NCI-H69 (cell line): ENCODE data around the gene IQCK.

Experiments
- DNase-seq: peaks from one replicate; lab custom pipeline; 2025; lab: John Stamatoyannopoulos, UW

Gene IQCK

DNA sequence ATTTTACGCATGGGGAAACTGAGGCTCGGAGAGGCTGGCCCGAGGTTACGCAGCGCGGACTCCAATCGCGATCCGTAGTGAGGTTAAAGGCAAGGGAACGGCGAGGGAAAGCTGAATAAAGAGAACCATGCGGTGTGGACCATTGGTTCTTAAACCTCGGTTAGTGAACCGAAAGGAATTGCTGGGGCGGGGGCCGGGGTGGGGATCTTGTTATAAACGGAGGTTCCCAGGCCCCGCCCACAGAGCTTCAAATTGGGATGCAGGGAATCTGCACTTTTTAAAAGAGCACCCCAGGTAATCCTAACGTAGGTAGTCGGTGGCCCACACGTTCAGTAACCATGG, 524 bp downstream of the IQCK start:
- DNase-seq, result peak; percentile 74

DNA sequence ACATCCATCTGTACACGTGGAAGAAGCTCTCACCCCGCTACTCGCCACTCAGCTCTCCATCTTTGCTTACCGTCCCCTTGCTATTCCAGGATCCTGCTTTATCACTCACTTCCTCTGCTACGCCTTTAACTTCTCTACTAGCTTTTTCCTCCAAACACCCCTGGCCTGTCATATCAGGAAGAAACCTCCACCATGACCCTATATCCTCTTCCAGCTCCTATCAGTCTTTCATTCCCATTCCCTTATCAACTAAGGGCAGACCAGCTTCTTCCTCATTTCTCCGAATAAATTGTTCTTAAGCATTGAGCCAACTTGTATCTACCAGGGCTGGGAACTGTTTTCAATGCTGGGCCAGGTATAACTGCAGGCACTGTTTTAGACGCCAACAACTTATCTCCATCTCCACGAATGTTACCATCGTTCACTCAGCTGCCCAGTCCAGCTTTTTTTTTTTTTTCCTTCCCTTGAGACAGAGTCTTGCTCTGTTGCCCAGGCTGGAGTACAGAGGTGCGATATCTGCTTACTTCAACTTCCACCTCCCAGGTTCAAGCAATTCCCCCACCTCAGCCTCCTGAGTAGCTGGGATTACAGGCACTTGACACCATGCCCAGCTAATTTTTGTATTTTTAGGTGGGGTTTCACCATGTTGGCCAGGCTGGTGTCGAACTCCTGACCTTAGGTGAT, 4.3 kb downstream of the IQCK start:
- DNase-seq, result no peak

DNA sequence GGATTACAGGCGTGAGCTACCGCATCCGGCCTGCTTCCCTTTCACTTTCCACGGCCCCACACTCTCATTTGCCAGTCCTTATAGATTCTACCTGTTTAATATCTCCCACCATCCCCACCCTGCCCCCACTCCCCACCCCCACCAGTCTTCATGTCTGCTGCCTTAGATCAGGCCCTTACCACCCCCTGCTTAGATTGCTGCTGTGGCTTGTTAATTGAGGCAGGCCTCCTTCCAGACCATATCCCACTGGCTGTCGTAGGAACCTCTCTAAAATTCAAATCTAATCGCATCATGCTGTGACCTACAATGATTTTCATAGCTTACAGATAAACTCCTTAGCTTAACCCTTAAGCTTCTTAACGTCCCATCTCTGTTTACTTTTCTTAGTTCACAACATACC, 4.9 kb downstream of the IQCK start:
- DNase-seq, result no peak

DNA sequence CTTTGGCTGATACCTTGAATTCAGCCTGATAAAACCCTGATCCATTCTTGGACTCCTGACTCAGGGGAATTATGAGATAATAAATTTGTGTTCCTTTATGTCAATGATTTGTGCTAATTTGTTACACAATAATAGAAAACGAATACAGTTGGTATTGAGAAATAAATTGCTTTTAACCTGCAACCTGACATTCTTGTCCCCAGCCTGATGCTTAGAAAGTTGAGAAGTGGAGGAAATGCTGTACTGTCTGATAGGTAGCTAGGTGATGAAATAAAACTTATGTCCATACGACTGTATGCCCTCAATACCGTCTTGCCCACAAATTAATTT, 10.5 kb downstream of the IQCK start:
- DNase-seq, result no peak

DNA sequence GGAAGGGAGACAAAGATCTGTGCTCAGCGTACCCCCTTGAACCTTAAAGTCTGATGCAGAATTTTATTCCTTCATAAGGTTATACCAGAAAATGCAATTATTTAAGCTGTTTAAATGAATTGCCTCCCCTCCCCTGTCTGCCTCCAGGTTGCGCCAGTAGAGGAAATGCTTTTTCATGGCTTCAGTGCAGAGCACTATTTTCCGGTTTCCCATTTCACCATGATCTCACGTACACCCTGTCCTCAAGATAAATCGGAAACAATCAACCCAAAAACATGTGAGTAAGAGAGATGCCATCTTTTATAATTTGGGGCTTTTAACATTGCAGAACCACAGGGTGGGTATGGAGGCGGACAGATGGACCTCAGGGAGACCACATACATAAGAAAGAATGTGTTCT, 15.5 kb downstream of the IQCK start:
- DNase-seq, result no peak

DNA sequence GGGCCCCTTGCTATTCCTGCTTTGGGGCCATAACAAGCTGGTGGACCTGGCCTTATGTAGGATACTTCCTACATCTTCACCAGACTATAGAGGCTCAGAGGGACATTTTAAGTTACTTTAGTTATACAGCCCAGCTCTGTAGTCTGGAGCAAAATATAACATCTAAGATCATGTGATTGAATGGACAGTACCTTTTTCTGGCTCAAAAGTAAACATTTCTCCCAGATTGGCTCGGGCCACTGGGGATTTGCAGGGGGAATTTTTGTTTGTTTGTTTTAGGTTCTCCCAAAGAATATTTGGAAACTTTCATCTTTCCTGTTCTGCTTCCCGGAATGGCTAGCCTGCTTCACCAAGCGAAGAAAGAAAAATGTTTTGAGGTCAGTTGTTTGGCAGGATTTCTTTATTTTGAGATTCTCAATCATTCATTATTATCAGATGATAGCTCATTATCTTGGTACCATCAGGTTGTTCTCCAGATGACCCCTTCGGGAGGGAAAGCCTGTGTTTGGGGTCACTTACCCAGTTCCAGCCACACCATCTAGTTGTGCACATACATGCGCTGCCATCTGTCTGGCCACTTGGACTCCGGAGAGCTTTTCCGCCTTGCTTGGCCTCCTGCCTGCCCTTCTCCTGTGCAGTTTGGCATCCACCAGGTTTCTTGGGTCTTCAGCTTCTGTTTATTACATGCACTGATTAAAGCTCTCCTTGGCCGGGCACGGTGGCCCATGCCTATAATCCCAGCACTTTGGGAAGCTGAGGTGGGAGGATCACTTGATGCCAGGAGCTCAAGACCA, 17.2 kb downstream of the IQCK start:
- DNase-seq, result no peak

DNA sequence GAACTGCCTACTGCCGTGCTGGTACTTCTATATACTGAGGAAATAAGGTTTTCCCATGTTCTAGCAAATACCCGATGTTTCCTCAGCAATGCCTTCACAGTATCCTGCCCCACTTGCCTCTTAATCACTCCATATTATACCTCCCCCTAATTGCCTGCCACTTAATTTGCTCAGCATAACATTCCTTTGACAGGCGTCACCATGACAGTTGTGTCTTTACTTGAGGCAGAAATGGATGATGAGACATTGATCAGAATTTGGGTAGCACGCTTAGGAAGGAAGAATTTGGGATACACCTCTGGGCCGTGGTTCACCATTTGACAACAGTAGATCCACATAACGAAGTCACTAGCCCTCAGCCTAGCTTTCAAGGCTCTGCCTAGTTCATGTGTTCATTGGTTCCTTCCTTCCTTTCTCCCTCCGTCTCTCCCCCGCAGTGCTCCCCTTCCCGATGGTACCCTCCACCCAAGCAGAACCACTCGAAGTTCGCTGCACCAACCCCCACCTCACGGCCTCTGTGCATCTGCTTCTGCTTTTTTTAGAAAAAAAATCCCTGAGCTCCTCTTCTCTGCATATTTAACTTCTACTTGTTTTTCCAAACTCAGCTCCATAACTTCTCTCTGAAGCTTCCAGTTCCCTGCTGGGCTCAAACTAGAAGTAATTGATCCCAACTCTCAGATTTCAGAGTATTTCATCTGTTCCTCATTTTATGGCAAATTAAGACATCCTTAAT, 19.4 kb downstream of the IQCK start:
- no peak for DNase-seq

DNA sequence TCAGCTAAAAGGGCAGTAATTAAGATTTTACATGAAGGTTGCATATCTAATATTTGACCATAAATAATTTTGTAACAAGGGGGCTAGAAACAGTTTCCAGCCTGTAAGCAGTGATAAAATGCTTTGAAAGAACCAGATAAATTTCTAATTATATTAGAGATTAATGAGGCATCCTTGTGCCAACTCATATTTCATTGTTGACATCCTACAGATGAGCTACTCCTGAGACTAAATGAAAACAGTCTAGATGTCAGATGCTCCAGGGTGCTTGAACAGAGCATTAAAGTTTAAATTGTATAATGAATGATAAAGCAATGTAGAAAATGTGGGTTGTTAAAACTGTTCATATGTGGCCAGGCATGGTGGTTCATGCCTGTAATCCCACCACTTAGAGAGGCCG, 23.3 kb downstream of the IQCK start:
- DNase-seq, result no peak

DNA sequence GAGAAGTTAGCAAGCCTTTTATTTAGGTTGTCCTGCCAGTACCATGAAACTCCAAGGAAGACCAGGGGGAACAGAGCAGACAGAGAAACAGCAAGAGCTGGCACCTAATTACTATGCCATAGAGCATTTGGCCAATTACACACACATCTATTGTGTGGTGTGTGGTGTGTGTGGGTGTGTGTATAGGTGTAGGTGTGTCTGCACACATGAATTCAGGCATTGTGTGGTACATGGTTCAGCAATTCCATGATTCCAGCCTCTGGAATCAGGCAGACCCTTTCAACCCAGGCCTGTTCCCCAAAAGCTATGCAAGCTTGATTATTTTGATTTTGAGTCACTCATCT, 25.7 kb downstream of the IQCK start:
- peak; percentile 69 for DNase-seq

DNA sequence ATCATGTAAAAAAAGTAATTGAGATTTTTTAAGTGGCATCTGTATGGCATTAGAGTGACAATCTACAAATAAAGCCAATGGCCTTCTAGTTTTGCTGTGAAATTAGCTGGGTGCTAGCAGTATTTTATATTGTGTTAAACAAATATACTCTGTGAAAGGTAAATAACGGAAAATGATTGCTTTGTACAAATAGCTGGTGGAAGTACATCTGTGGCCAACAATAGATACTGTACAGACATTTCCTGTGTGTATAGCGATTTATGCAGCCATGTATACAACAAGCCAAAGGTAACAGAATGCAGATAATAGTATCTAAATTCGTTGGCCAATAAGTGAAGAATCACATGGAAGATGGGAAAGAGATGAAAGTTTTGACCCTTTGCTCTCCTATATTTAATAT, 26.6 kb downstream of the IQCK start:
- DNase-seq, result peak; percentile 68

DNA sequence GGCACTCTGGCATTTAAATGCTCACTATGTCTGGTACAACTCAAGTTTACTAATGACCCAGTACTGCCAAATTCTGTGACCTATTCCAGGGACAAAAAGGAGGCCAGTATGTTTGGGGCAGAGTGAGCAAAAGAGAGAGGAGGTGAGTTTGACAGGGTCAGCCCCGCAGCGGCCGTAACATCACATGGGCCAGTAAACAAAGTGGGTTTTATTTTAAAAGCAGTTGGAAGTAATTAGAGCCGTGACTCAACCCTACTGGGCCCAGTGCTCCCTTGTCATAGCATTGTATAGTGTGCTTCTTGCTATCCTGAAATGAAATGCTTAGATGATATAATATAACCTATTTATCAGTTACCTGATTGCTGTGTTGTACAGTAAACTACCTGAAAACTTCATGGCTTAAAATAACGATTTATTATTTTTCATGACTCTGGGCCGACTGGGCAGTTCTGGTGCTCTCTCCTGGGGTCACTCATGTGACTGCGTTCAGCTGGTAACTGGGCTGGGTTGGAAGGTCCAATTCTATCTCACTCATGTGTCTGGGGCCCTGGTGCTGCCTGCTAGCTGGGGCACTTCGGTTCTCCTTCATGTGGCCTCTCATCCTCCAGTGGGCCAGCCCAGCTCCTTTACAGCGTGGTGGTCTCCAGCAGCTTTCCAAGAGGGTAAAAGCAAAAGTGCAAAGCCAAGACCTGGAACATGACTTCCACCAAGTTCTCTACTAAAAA, 27.4 kb downstream of the IQCK start:
- no peak for DNase-seq

DNA sequence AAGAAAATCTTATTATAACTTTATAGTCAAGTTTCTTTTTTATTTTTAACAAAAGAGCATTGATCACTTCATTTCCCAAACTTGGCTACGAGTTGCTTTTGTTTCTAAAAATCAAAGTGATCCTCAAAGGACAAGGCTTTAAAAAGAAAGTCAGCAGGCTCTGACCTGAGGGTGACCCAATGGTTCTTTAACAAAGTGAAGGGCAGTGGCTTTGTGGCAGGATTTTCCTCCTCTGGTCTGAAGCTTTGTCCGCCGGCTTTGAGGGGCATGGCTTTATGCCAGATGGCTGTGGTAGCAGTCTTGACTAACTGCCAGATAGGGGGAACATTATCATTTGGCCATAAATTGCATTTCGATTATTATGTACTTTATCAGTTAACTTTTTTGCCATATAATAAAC, 28.5 kb downstream of the IQCK start:
- no peak for DNase-seq

DNA sequence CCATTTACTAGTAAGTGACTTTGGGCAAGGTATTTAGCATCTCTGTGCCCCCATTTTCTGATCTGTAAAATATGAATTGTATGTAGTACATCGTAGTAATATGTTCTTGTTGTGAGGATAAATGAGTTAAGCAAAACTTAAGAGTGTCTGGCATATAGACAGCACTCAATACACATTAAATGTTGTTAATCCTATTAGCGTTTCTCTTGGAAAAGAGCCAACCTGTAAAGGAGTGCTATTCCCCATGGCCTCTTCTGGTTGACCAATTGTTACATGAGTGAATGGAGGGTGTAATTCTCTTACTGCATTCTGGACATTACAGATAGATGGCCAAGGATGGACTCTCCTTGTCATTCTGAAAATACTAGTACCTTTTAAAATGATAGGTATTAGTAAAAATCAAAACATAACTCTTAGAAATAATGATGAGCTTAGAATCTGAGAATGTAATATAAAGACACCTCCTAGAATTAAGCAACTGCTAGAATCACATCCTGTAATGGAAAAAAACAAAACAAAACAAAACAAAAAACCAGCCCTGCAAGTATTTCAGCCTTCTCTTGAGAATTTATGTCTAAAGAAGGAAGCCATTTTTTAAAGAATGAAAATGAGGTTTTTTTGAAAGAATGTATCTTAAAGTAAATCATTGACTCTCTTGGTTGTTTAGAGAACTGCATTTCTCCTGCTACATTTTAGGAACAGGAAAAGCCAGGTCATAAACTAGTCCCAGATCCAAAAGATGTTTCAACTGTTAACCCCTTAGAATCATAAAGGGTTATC, 30.5 kb downstream of the IQCK start:
- DNase-seq, result peak; percentile 52

DNA sequence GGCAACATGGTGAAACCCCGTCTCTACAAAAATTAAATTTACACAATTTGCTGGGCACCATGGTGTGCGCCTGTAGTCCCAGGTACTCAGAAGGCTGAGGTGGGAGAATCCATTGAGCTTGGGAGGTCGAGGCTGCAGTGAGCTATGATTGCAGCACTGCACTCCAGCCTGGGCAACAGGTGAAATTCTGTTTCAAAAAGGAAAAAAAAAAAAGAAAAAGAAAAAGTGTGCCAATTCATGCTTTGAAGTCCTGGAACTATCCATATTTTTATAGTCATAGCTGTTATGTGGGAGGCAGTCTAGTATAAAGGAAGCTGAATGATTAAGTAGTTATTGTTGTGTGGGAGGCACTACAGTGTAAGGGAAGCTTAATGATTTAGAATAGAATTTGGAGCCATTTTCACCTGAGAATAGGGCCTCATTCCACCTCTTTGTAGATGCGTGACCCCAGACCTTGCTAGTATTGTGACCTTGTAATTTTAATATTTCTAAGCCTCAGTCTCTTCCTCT, 31.6 kb downstream of the IQCK start:
- DNase-seq, result no peak

DNA sequence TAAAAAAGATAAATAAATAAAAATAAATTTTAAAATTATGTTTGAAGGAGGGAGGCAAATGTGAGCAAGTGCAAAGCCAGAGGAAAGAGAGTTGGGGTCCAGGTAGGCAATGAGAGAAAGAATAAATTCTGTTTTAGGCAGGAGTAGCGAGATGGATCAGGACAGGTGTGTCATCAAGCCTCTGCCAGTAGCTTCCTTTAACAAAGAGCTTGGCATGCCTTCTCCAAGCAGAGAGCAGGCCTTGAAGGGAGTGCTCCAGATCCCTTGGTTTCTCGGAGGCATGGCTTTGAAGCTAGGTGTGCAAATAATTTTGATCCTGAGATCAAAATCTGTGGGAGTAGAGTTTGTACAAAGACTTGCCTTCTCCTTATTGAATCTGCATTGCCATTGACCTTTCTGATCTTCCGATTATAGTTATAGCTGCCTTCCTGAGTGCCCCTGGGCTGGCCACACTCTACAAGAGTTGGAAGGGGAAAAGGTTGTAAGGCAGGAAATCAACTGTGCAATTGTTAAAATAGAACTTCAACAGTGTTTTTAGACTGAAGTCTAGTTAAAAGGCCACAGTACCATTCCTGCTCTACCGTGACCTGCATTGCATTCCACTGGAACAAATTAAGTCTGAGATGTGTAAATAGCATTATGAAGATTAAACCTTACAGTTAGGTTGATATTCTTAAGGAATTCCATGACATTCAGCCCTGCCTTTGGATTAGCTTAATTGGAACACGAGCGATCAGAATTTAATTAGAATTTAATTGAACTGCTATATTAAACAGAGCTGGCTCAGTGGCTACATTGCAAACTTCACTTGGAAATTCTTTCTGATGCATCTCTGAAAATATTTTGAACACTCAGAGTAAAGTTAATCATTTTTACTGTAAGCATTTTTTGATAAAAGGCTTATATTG, 33.7 kb downstream of the IQCK start:
- DNase-seq, result no peak

DNA sequence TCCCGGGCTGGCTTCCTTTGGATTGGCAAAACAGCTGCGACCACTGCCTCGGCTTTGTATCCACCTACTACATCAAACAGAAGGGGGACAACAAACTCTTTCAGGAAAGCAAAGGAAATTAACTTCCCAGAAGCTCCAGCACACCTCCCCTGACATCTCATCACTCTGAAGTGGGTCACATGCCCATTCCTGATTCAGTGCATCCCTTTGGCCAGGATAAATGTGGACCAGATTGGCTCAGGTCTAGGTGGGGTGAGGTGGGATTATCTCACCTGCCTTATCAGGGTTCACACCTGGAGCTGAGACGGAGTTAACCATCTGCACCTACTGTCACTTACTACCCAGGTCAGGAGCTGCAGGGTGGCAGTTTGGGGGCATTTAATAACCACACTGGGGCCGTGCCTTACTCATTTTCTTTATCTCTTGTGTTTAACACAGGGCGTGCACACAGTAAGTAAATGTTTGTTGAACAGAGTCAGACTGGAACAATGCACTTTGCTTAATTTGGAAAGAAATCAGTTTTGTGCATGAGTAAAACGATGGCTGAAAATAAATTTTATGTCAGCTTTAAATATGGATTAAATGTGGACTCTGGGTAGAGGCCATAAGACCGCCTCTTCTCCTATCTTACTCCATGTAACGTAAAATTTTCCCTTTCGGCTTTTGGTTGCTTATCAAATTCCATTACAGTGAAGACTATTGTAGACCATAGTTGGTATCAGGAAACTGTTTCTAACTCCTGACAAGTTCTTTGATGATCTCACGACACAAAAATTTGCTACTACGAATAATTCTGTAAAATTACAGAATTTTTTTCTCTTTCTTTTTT, 36.0 kb downstream of the IQCK start:
- DNase-seq, result no peak

DNA sequence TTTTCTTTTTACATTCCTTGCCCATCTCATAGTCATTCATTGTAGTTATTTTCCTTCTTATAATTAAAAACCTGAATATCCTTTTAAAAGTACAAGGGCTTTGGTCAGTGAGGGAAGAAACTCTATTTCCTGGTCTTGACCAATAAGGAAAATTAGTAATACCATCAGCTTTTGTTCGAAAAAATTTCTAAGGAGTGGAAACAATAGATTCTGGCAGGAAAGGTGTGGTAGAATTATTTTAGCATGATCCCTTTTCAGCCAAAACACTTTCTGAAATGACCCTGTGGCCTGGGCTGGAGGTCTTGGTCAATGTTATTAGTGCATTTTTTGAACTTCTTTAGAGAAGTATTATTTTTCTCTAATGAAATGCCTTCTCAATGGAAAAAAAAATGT, 36.6 kb downstream of the IQCK start:
- DNase-seq, result no peak

DNA sequence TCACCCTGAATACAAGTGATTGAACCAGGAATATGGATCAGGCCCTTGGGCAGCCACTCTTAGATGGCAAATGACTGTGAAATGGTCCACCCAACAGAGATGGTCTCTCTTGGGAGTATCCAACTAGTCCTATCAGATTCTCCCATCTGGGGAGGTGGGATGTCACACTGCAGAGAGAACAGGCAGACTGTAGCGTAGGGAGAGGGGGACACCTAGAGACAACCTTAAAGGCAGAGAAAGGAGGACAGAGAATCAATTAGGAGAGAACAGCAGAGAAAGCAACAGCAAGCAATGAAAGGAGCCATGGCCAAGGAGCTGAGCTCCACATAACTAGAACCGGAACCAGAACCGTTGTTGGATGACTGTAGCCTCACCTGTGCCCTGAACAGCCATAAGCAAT, 37.2 kb downstream of the IQCK start:
- no peak for DNase-seq

DNA sequence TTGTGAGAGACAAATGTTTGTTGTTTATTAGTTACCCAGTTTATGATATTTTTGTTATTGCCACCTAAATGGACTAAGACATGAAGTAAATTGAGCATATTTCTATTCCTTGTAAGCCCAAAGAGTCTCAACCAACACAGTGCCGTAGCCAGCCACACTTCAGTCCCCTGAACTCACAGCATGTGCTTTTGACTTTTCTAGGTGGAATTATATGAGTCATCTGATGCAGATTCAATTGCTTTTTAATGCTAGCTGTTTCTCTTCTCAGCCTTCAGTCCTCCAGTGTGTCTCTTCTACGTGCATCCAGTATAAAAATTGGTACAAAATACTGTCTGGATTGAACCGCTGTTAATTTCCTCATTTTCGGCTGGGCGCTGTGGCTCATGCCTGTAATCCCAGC, 39.0 kb downstream of the IQCK start:
- DNase-seq, result peak; percentile 38
